Brain microvascular endothelial cell (primary cell): ENCODE measurements around the gene BTBD9.

Experiments used
- DNase-seq: peaks from one replicate; pipeline ENCODE4 v3.0.0-alpha.2; 2020
- H3K27ac ChIP-seq: fragments of 250-450 bp; sonication (Bioruptor Pico); 2 replicates; pipeline ENCODE4 v1.5.1; 2020; ENCODE audit warnings: mild to moderate bottlenecking, moderate library complexity
- H3K27me3 ChIP-seq: fragments of 250-450 bp; sonication (Bioruptor Pico); replicated peaks from 2 replicates; pipeline ENCODE4 v1.5.1; 2020; ENCODE audit warnings: mild to moderate bottlenecking
- H3K36me3 ChIP-seq: fragments of 250-450 bp; sonication (Bioruptor Pico); replicated peaks from 2 replicates; pipeline ENCODE4 v1.5.1; 2020; ENCODE audit warnings: mild to moderate bottlenecking
- H3K4me3 ChIP-seq: 2 replicates; pipeline ENCODE4 v1.5.1; 2011; ENCODE audit warnings: low read depth, mild to moderate bottlenecking, control low read depth, low read length, moderate library complexity
- CTCF ChIP-seq: IDR thresholded peaks from 2 replicates; pipeline ENCODE4 v1.5.1; 2011; ENCODE audit warnings: low read depth, mild to moderate bottlenecking, moderate library complexity, low read length, control low read depth, inconsistent platforms; ENCODE audit errors: missing control alignments
- in situ Hi-C: cut with HindIII; loops from 2 replicates; pipeline ENCODE4 v1.10.0; 2017; ENCODE audit warnings: low sequenced_read_pairs, low pct_ligation_motif_present

The BTBD9 gene

GRCh38 chr6:38163186-38164130 lies 476.3 kb downstream of the BTBD9 start:
- peaks cover 3% of the 10 kb centered on the region for H3K36me3 ChIP-seq
- H3K27me3 ChIP-seq = no peaks in the 10 kb centered on the region
- no peak for DNase-seq
- no peak overlapping the region for H3K27ac ChIP-seq
- TF ChIP-seq CTCF = no peak
- in situ Hi-C loops = no loop called here
- H3K4me3 ChIP-seq = no peak overlapping the region

- Histone ChIP-seq H3K27ac (no peak overlapping the region), H3K27me3 (no peaks in the 10 kb centered on the region), H3K36me3 (peaks cover 3% of the 10 kb centered on the region), H3K4me3 (no peak overlapping the region)
- no peak for DNase-seq
- TF ChIP-seq CTCF = no peak
- in situ Hi-C loops = no loop called here
These were observed 477.1 kb downstream of the BTBD9 start for GRCh38 chr6:38162493-38163185.

GRCh38 chr6:38161754-38162492 lies 477.8 kb downstream of the BTBD9 start:
- no peak overlapping the region for H3K27ac ChIP-seq
- in situ Hi-C loops = no loop called here
- no peak for TF ChIP-seq CTCF
- H3K36me3 ChIP-seq = peaks cover 3% of the 10 kb centered on the region
- no peak overlapping the region for H3K4me3 ChIP-seq
- H3K27me3 ChIP-seq = no peaks in the 10 kb centered on the region
- DNase-seq = no peak

GRCh38 chr6:38161331-38161730 lies 478.4 kb downstream of the BTBD9 start:
- DNase-seq = no peak
- Histone ChIP-seq H3K4me3 (no peak overlapping the region), H3K27ac (no peak overlapping the region), H3K36me3 (peaks cover 3% of the 10 kb centered on the region), H3K27me3 (no peaks in the 10 kb centered on the region)
- no peak for TF ChIP-seq CTCF
- in situ Hi-C loops = no loop called here

- TF ChIP-seq CTCF = no peak
- no peak for DNase-seq
- in situ Hi-C loops = no loop called here
- H3K4me3 ChIP-seq = no peak overlapping the region
- no peaks in the 10 kb centered on the region for H3K27me3 ChIP-seq
- no peak overlapping the region for H3K27ac ChIP-seq
- peaks cover 3% of the 10 kb centered on the region for H3K36me3 ChIP-seq
These were observed 478.9 kb downstream of the BTBD9 start for GRCh38 chr6:38160831-38161230.
